Astrocyte of the spinal cord (primary cell): ENCODE measurements around the gene PDE12.

Experiments
- DNase-seq: peaks from one replicate; pipeline ENCODE4 v3.0.0; 2011; ENCODE audit warnings: low read depth, low spot score
- H3K4me3 ChIP-seq: 2 replicates; pipeline ENCODE4 v1.5.1; 2011; ENCODE audit warnings: low read depth, mild to moderate bottlenecking, low read length, moderate library complexity
- in situ Hi-C: cut with HindIII; loops from 2 replicates; pipeline ENCODE4 v1.10.0; 2017; ENCODE audit warnings: low sequenced_read_pairs
- TF ChIP-seq, protein P1 (sequence below): IDR thresholded peaks from 2 replicates; pipeline ENCODE4 v1.5.1; 2012; ENCODE audit warnings: low read depth, mild to moderate bottlenecking, low read length, inconsistent platforms

Gene PDE12

DNA sequence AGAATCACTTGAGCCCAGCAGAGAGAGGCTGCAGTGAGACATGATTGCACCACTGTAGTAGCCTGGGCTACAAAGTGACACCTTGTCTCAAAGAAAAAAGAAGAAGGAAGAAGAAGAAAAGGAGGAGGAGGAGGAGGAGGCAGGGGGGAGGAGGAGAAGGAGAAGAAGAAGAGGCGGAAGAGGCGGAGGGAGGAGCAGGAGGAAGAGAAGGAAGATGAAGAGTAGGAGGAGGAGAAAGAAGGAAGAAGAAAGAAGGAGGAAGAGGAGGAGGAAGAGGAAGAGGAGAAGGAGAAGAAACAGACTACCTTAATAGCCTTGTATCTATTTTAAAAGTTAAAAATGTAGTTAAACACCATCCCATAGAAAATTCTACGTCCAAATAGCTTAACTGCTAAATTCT, 60.2 kb downstream of the PDE12 start:
- in situ Hi-C loops: no loop called here
- TF ChIP-seq, protein P1, sequence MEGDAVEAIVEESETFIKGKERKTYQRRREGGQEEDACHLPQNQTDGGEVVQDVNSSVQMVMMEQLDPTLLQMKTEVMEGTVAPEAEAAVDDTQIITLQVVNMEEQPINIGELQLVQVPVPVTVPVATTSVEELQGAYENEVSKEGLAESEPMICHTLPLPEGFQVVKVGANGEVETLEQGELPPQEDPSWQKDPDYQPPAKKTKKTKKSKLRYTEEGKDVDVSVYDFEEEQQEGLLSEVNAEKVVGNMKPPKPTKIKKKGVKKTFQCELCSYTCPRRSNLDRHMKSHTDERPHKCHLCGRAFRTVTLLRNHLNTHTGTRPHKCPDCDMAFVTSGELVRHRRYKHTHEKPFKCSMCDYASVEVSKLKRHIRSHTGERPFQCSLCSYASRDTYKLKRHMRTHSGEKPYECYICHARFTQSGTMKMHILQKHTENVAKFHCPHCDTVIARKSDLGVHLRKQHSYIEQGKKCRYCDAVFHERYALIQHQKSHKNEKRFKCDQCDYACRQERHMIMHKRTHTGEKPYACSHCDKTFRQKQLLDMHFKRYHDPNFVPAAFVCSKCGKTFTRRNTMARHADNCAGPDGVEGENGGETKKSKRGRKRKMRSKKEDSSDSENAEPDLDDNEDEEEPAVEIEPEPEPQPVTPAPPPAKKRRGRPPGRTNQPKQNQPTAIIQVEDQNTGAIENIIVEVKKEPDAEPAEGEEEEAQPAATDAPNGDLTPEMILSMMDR: no peak
- DNase-seq: no peak
- no peak overlapping the region for H3K4me3 ChIP-seq
